Measurements from ENCODE around the gene CBFB.
"Not testable (repeated sequence)": the region's sequence is repeated elsewhere in the genome, so short reads cannot be mapped to it uniquely, and the experiment has no call there.

CBFB gene

GRCh38 chr16:67016681-67017420 lies 12.1 kb upstream of the CBFB start:
- no peak for DNase-seq

DNA sequence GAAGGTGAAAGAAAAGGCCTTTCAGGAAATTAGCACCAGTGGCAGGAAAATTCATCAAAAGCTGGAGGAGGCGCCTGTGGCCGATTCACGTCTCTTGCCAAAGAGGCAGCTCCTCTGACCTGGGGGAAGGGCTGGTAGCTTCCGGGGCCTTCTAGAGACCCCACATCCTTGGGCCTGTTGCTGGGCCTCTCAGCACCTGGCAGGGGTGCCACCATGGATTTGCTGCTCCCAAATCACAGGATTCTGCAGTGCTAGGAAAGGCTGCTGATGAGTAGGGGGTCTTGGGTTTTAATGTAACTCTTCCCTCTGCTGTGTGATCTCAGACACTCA lies 11.6 kb upstream of the CBFB start:
- no peak for DNase-seq

- DNase-seq = peak; percentile 75
These were observed 11.0 kb upstream of the CBFB start for GRCh38 chr16:67017810-67018488.

- no peak for DNase-seq
These were observed 9.8 kb upstream of the CBFB start for GRCh38 chr16:67019171-67019570.

DNA sequence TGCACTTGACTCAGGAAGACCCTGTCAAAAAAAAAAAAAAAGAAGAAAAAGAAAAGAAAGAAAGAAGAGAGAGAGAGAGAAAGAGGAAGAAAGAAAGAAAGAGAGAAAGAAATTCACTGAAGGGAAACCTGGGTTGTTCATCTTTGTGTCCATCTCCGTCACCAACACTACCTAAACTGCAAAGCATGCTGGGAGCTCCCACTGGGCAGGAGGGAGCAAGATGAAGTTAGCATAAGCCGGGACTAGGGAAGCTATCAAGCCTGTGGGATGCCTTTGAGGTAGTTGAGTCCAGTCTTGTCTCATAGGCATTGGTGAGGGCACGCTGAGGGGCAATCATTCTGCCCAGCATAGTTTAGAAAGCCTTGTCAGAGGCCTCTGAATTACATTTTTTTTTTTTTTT lies 7.6 kb upstream of the CBFB start:
- no peak for DNase-seq

DNA sequence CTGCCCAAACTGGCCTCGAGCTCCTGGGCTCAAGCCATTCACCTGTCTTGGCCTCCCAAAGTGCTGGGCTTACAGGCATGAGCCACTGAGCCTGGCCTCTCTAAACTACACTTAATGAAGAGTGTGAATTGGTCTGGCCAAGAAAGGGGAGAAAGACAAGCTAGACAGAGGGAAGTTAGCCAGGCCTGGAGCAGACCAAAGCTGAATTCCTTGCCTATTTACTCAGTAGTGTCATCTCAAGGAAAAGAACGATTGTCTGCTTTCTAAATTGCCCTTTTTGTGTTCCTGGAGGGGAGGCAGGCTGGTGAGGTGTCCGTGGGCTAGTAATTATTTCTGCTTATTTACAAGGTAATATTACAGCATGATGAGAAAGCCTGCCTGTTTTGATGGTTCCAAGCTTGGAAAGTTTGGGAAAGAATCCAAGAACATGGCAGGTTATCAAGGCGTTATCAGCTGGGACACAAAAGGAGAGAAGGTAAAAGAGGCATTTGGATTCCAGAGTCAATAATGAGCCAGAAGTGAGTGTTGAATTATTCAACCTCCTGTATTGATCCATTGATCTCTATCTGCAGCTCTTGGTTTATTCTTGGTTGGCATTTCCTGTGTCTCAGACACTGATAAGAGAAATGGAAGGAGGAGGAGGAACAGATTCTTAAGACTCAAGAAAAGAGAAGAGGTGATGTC lies 6.3 kb upstream of the CBFB start:
- DNase-seq = no peak

DNA sequence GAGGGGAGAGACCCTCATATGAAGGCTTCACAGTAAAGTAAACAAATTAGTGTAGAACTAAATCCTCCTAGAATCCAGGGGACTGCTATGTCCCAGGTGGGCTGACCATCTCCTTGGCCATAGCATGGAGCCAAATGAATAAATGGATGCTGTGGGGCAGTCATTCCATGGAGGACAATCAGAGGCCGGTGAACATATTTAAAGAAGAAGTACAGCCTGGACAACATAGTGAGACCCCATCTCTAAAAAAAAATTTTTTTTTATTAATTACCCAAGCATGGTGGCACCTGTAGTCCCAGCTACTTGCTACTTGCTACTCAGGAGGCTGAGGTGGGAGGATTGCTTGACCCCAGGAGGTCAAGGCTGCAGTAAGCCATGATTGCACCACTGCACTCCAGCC lies 5.3 kb upstream of the CBFB start:
- DNase-seq = no peak

GRCh38 chr16:67024384-67025209 lies 4.4 kb upstream of the CBFB start:
- no peak for DNase-seq

DNA sequence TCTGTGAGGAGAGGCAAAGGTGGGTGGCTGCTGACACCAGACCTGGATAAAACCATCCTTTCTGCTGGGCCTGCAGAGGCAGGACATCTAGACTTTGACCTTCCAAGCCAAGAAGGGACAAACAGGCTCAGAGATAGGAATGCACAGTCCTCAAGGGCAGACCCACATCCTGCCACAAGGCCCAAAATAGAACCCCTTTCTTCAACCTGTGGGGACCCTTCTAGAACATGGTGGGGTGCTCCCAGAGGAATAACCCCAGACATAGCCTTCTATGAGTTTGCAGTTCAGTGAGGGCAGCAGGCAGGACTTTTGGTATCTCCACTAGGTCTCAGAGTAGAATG lies 3.8 kb upstream of the CBFB start:
- DNase-seq = no peak

DNA sequence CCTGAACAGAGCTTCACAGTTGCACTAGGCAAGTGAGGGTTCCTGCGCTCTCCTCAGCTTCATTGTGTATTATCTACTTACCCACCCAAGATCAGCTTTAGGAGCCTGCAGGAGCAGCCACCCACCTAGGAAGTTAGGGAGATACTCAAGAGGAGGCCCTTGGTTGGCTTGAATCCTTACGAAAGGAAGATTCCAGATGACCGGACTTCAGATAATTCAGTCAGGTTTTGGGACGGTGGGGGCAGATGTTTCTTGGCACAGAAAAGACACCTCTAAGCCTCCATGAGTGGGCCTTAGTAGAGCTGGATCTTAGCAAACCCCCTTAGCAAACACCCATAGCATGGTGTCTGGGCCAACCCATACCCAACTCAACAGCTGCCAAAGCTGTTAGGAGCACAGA lies 2.4 kb upstream of the CBFB start:
- DNase-seq = no peak

- no peak for DNase-seq
These were observed 1.9 kb upstream of the CBFB start for GRCh38 chr16:67027046-67027445.

GRCh38 chr16:67028167-67028695 lies 718 bp upstream of the CBFB start:
- DNase-seq = no peak

GRCh38 chr16:67029254-67030096 lies 526 bp downstream of the CBFB start:
- DNase-seq = no peak

DNA sequence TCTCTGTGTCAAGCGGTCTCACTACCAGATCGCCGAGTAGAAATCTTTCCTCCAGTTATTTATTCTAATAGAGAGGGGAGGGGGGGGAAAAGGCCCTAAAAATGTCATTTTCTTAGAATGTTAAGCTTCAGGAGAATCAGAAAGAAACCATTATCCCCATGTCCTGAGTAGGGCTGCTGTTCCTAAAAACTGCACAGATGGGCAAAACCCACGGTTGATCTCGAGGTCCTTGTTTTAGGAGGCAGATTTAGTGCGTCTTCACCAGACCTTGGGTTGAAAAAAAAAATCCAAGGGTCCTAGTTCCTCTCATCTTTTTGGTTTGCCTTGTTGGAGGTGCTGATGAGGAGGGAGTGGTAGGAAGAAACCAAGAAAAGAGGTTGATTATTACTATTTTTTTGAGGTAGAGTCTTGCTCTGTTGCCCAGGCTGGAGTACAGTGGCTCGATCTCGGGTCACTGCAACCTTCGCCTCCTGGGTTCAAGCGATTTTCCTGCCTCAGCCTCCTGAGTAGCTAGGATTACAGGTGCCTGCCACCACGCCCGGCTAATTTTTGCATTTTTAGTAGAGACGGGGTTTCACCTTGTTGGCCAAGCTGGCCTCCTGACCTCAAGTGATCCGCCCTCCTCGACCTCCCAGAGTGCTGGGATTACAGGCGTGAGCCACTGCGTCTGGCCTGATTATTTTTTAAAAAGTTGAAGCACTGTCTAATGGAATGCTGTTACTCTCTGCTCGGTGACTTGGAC lies 1.4 kb downstream of the CBFB start:
- DNase-seq = no peak

DNA sequence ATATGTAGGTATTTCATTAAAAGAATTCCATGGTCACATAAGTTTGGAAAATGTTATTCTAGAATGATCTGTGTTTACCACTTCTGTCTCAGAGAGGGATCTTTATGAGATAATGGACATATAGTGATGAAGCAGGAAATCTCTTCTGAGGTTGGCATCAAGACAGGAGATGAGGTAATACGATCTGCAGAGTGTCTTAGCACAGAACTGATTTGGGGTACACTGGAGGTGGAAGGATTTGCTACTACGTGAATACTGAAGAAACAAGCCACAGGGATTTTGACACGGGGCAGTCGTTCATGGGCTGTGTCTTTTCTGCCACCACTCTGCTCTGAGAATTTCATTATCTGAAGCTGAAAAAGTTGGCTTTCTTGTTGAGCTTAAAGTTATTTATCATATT lies 5.5 kb downstream of the CBFB start:
- DNase-seq = no peak

GRCh38 chr16:67035364-67035763 lies 6.4 kb downstream of the CBFB start:
- no peak for DNase-seq

GRCh38 chr16:67036323-67036741 lies 7.4 kb downstream of the CBFB start:
- no peak for DNase-seq

- DNase-seq = no peak
These were observed 10.5 kb downstream of the CBFB start for GRCh38 chr16:67039260-67040020.

DNA sequence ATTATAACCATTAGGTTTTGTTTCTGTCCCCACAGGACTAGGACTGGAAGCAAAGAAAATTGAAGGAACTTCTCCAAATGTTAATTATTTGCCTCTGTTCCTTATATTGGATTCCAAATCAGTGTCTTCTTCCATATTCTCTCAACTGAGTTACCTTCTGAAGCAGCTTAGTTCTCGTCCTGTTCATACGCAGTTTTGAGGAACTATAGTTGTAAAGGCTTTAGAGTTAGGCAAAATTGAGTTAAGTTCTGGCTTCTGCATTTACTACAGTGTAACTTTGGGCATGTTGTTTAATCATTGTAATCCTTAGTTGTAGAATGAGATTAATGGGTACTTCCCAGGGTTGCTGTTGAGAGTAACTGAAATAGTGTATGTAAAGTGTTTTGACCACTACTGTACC lies 11.2 kb downstream of the CBFB start:
- DNase-seq = no peak

DNA sequence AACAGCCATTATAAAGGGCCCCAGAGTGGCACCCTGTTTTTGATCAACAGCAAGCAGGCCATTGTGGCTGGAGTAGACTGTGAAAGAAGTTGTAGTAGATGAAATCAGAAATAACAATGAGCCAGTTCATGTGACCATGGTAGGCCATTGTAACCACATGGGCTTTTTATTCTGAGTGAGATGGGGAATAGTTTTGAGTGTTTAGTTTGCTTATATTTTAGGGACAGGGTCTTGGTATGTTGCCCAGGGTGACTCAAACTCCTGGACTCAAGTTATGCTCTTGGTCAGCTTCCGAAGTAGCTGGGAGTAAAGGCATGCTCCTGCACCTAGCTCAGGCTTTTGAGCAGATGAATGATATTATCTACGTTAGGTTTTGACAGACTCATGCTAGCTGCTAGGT lies 12.0 kb downstream of the CBFB start:
- DNase-seq = no peak

- DNase-seq = not testable (repeated sequence)
These were observed 12.6 kb downstream of the CBFB start for GRCh38 chr16:67041520-67041919.

Data from NCI-H1105 (cell line).